ENCODE measurements around the gene SETD2. TPM values are rescaled to one million over a fixed set of nuclear protein-coding genes. Genes with fewer than 3 reads are reported as not detected.
"Not testable (repeated sequence)": the region's sequence is repeated elsewhere in the genome, so short reads cannot be mapped to it uniquely, and the experiment has no call there.

SETD2 gene
- total and polyA plus RNA-seq, 9 of the 15 experiments (the other 6 are each of a cell fraction or from before 2014, with no cell fraction given), result 8.2 to 44.0 (median 33.6) TPM

- H3K4me2 ChIP-seq (ENCODE audit: insufficient read depth, low read length), result no peak overlapping the region
- no peak overlapping the region for H3K27ac ChIP-seq (ENCODE audit: extremely low read depth, low read depth, low read length)
- no peaks in the 10 kb centered on the region; a peak in 1 of 5 replicates for H3K4me1 ChIP-seq (replicated peaks in 1 of 2; ENCODE audit: control insufficient read depth in 2 of 2, insufficient read depth in 2 of 2, low read length in 2 of 2)
- in situ Hi-C loops (cut with MboI) (no loop called here), intact Hi-C loops (cut with micrococcal nuclease) (no loop called here)
- H3K9me3 ChIP-seq (replicated peaks; ENCODE audit: control insufficient read depth, insufficient read depth, low read depth, low read length), result no peaks in the 10 kb centered on the region
- no peak overlapping the region for H3K4me3 ChIP-seq
- no TSS peak for BruUV-seq (replicated peaks)
- H3K9me1 ChIP-seq (ENCODE audit: control insufficient read depth, insufficient read depth, low read length), result no peaks in the 10 kb centered on the region
- no peak for TF ChIP-seq ZBTB9 (CRISPR knock-in tag; IDR thresholded peaks at IDR 0.05)
- TF ChIP-seq NUFIP1 (IDR thresholded peaks at IDR 0.05; ENCODE audit: partially characterized antibody), result no peak
- no peak for TF ChIP-seq BDP1 (IDR thresholded peaks at IDR 0.05; ENCODE audit: insufficient read depth, insufficient read length)
- no peak for TF ChIP-seq GATAD2A (IDR thresholded peaks at IDR 0.05)
- TF ChIP-seq NFE2L1 (tag; IDR thresholded peaks at IDR 0.05; ENCODE audit: borderline replicate concordance, low read depth), result no peak
- H4K20me1 ChIP-seq (replicated peaks; ENCODE audit: control insufficient read depth, insufficient read depth, low read length), result no peaks in the 10 kb centered on the region
- POLR2A ChIA-PET, result interaction anchor here (0.6 to 1.4 kb wide), 4 partner anchors 10 to 17 kb away, joined by 3 to 5 read pairs (median 4); no protein-coding TSS in a partner anchor
- H3K36me3 ChIP-seq (ENCODE audit: control insufficient read depth, insufficient read depth, low read length), result peaks cover 75% of the 10 kb centered on the region
- H3K27me3 ChIP-seq (ENCODE audit: control insufficient read depth in 2 of 2, insufficient read depth in 2 of 2, low read length in 2 of 2), result no peaks in the 10 kb centered on the region
- H3K9ac ChIP-seq (ENCODE audit: insufficient read depth in 1 of 2, low read depth in 2 of 2, low read length in 2 of 2), result no peak overlapping the region
- no peak for FAIRE-seq
- WGBS (ENCODE audit: insufficient coverage, low coverage, missing lambda C conversion rate), result 82% methylated on average over 2 of the region's 2 CpGs
- ATAC-seq, result no peak
- CTCF ChIA-PET (ENCODE audit: low intra/inter-chr PET ratio), result no interaction called here
- no peaks in the 10 kb centered on the region for H3K79me2 ChIP-seq (ENCODE audit: control insufficient read depth, insufficient read depth, low read length)
- H2AFZ ChIP-seq (ENCODE audit: low read depth, low read length), result no peak overlapping the region
- DNase-seq (ENCODE audit: extremely low read depth in 1 of 4, low spot score in 3 of 4), result no peak
Measured at GRCh38 chr3:47034868-47035489, 128.9 kb downstream of the SETD2 start.

GRCh38 chr3:47031041-47031440 lies 132.9 kb downstream of the SETD2 start:
- H3K79me2 ChIP-seq (ENCODE audit: control insufficient read depth, insufficient read depth, low read length); ATAC-seq; DNase-seq (ENCODE audit: extremely low read depth in 1 of 4, low spot score in 3 of 4); H3K27ac ChIP-seq (ENCODE audit: extremely low read depth, low read depth, low read length); H3K9me3 ChIP-seq (replicated peaks; ENCODE audit: control insufficient read depth, insufficient read depth, low read depth, low read length); H3K4me2 ChIP-seq (ENCODE audit: insufficient read depth, low read length); CTCF ChIA-PET (ENCODE audit: low intra/inter-chr PET ratio); FAIRE-seq; in situ Hi-C loops (cut with MboI); H3K9me1 ChIP-seq (ENCODE audit: control insufficient read depth, insufficient read depth, low read length); BruUV-seq (replicated peaks); intact Hi-C loops (cut with micrococcal nuclease); H2AFZ ChIP-seq (ENCODE audit: low read depth, low read length); H4K20me1 ChIP-seq (replicated peaks; ENCODE audit: control insufficient read depth, insufficient read depth, low read length); H3K4me1 ChIP-seq (replicated peaks in 1 of 2; ENCODE audit: control insufficient read depth in 2 of 2, insufficient read depth in 2 of 2, low read length in 2 of 2); H3K27me3 ChIP-seq (ENCODE audit: control insufficient read depth in 2 of 2, insufficient read depth in 2 of 2, low read length in 2 of 2); H3K9ac ChIP-seq (ENCODE audit: insufficient read depth in 1 of 2, low read depth in 2 of 2, low read length in 2 of 2); H3K4me3 ChIP-seq: not testable (repeated sequence)
- WGBS (ENCODE audit: insufficient coverage, low coverage, missing lambda C conversion rate), result 89% methylated on average over 4 of the region's 4 CpGs
- POLR2A ChIA-PET, result interaction anchor here (0.8 to 4.3 kb wide), 4 partner anchors 8 to 206 kb away, joined by 3 to 27 read pairs (median 10); no protein-coding TSS in a partner anchor
- peaks cover 57% of the 10 kb centered on the region for H3K36me3 ChIP-seq (ENCODE audit: control insufficient read depth, insufficient read depth, low read length)
